HepG2 (cell line): ENCODE data around the gene XPO1. TPM values are rescaled to one million over a fixed set of nuclear protein-coding genes. Genes with fewer than 3 reads are reported as not detected.

ENCODE experiments used
- BRCA1 ChIP-seq: sonication (generic); formaldehyde crosslinking; IDR thresholded peaks from 2 replicates; pipeline ENCODE4 v1.4.0; 2020; ENCODE audit warnings: missing genetic modification reagents
- HNF4G ChIP-seq, 2 experiments: sonication (generic) in 1 of 2; formaldehyde crosslinking in 1 of 2; IDR thresholded peaks; 2 replicates each; pipeline versions ENCODE4 v1.4.0 to v1.6.1; 2011 to 2020; ENCODE audit warnings: borderline replicate concordance in 2 of 2, low read depth in 2 of 2, mild to moderate bottlenecking in 2 of 2, low read length in 1 of 2, missing genetic modification reagents in 1 of 2, moderate library complexity in 1 of 2
- MBD4 ChIP-seq: IDR thresholded peaks from 2 replicates; pipeline ENCODE4 v1.6.1; 2012; ENCODE audit warnings: low read length, inconsistent platforms, borderline replicate concordance
- MED1 ChIP-seq: sonication (generic); formaldehyde crosslinking; IDR thresholded peaks from 2 replicates; pipeline ENCODE4 v1.4.0; 2020; ENCODE audit warnings: missing genetic modification reagents
- NFE2 ChIP-seq: sonication (generic); formaldehyde crosslinking; IDR thresholded peaks from 2 replicates; pipeline ENCODE4 v1.4.0; 2020; ENCODE audit warnings: missing genetic modification reagents
- PRDM10 ChIP-seq: sonication (generic); formaldehyde crosslinking; IDR thresholded peaks from 2 replicates; pipeline ENCODE4 v1.4.0; 2020; ENCODE audit warnings: low read depth, missing genetic modification reagents
- RFX1 ChIP-seq: fragments of 450-650 bp; IDR thresholded peaks from 2 replicates; pipeline ENCODE4 v1.6.1; 2017
- SETDB1 ChIP-seq: sonication (generic); formaldehyde crosslinking; IDR thresholded peaks from 2 replicates; pipeline ENCODE4 v1.5.1; 2020; ENCODE audit warnings: missing genetic modification reagents, mild to moderate bottlenecking, borderline replicate concordance
- SMARCC2 ChIP-seq: fragments of 450-650 bp; IDR thresholded peaks from 2 replicates; pipeline ENCODE4 v1.6.1; 2017; ENCODE audit warnings: antibody characterized with exemption, mild to moderate bottlenecking
- TAF15 ChIP-seq: fragments of 200-400 bp; formaldehyde crosslinking; IDR thresholded peaks from one replicate; pipeline ENCODE4 v1.6.1; 2018; ENCODE audit warnings: mild to moderate bottlenecking, low read depth, low read length; ENCODE audit not compliant: poor library complexity, severe bottlenecking
- ZNF468 ChIP-seq: sonication (generic); formaldehyde crosslinking; IDR thresholded peaks from 2 replicates; pipeline ENCODE4 v1.8.0; 2022; ENCODE audit warnings: mild to moderate bottlenecking, moderate library complexity, missing genetic modification reagents
- ZNF7 ChIP-seq: IDR thresholded peaks from 2 replicates; pipeline ENCODE4 v1.6.1; 2016; ENCODE audit warnings: missing biosample characterization, missing genetic modification reagents
- ZNF710 ChIP-seq: sonication (generic); formaldehyde crosslinking; IDR thresholded peaks from 2 replicates; pipeline ENCODE4 v1.5.0; 2020; ENCODE audit warnings: mild to moderate bottlenecking, missing genetic modification reagents, borderline replicate concordance
- ZNF781 ChIP-seq: sonication (generic); formaldehyde crosslinking; IDR thresholded peaks from 2 replicates; pipeline ENCODE4 v1.5.1; 2020; ENCODE audit warnings: borderline replicate concordance, mild to moderate bottlenecking, missing genetic modification reagents; ENCODE audit errors: not compliant biosample characterization
- ZSCAN22 ChIP-seq: sonication (generic); formaldehyde crosslinking; IDR thresholded peaks from 2 replicates; pipeline ENCODE4 v1.4.0; 2020; ENCODE audit warnings: mild to moderate bottlenecking, missing genetic modification reagents
- polyA plus RNA-seq, 8 experiments: library from polyadenylated mRNA; depleted of rRNA in 3 of 8; stranded (reverse) in 7 of 8; unstranded in 1 of 8; fragments of >200 nt; fragmentation: Illumina TruSeq in 4 of 8; extraction: Trizol in 4 of 8; gene quantifications; 2 replicates each; pipeline versions ENCODE4 v1.2.1 to v1.2.3, GENCODE V29; 2011 to 2016; ENCODE audit warnings: low read depth in 4 of 8, missing spikeins in 1 of 8, mixed read lengths in 1 of 8; ENCODE audit not compliant: insufficient read depth in 1 of 8
- total RNA-seq, 5 experiments: library from RNA; depleted of rRNA; stranded (reverse); fragments of >200 nt; fragmentation: Illumina TruSeq; extraction: Trizol; gene quantifications; 2 replicates each; pipeline ENCODE4 v1.2.3, GENCODE V29; 2016; ENCODE audit warnings: low read depth in 1 of 5
- TF ChIP-seq, protein P1 (sequence below), 2 experiments: sonication (generic) in 1 of 2; formaldehyde crosslinking in 1 of 2; IDR thresholded peaks; 2 replicates each; pipeline versions ENCODE4 v1.4.0 to v1.6.1; 2016 to 2020; ENCODE audit warnings: borderline replicate concordance in 1 of 2, low read depth in 1 of 2, mild to moderate bottlenecking in 1 of 2, missing genetic modification reagents in 1 of 2
- TF ChIP-seq, protein P2 (sequence below): sonication (generic); formaldehyde crosslinking; IDR thresholded peaks from 2 replicates; pipeline ENCODE4 v1.8.0; 2022; ENCODE audit warnings: missing genetic modification reagents, mild to moderate bottlenecking, borderline replicate concordance

The XPO1 gene
- total and polyA plus RNA-seq, 2 of the 13 experiments (the other 11 are each of a cell fraction or from before 2014, with no cell fraction given) = 67.4 to 212 TPM

DNA sequence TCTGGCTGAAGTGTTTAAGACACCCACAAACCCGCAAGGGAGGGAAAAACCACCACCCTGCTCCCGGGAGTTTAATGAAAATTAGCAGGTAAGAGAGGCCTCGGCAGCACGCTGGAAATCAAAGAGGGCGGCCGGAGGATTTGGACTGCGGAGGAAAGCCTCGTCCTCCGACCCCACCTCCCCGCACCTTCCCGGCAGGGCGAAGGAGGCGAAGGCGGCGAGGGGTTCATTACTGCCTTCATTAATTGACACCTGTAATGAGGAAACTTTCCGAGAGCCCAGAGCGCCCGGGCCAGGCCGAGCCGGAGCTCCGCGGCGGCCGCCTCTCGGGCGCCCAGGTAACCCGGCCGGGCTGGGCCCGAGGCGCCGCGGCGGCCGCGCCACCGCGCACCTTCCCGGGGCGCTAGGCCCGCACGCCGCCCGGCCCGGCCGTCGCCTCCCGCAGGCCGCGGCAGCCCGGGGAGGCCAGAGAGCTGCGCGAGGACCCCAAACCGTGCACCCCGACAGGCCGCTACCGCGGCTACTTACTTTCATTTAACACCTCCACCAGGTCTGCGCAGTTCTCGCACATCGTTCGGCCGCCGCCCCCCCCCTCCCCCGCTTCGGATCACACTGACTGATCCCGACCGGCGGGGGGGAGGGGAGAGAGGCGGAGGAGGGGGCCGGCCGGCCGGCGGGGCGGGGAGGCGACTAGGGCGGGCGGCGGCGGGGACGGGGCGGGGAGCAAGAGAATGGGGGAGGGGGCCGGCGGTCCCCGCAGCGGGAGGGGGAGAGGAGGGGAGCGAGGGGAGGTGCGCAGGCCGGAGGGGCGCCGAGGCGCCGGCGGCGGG is 67.8 kb downstream of the XPO1 start (continued):
- TF ChIP-seq, protein P1, sequence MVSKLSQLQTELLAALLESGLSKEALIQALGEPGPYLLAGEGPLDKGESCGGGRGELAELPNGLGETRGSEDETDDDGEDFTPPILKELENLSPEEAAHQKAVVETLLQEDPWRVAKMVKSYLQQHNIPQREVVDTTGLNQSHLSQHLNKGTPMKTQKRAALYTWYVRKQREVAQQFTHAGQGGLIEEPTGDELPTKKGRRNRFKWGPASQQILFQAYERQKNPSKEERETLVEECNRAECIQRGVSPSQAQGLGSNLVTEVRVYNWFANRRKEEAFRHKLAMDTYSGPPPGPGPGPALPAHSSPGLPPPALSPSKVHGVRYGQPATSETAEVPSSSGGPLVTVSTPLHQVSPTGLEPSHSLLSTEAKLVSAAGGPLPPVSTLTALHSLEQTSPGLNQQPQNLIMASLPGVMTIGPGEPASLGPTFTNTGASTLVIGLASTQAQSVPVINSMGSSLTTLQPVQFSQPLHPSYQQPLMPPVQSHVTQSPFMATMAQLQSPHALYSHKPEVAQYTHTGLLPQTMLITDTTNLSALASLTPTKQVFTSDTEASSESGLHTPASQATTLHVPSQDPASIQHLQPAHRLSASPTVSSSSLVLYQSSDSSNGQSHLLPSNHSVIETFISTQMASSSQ (IDR thresholded peaks at IDR 0.05; ENCODE audit: low read depth) = no peak
- TF ChIP-seq, protein P1 (CRISPR knock-in tag; IDR thresholded peaks at IDR 0.05; ENCODE audit: borderline replicate concordance) = no peak
- no peak for TF ChIP-seq TAF15
- no peak for TF ChIP-seq NFE2
- TF ChIP-seq RFX1 = no peak
- TF ChIP-seq ZNF710 (CRISPR knock-in tag) = no peak
- TF ChIP-seq, protein P2, sequence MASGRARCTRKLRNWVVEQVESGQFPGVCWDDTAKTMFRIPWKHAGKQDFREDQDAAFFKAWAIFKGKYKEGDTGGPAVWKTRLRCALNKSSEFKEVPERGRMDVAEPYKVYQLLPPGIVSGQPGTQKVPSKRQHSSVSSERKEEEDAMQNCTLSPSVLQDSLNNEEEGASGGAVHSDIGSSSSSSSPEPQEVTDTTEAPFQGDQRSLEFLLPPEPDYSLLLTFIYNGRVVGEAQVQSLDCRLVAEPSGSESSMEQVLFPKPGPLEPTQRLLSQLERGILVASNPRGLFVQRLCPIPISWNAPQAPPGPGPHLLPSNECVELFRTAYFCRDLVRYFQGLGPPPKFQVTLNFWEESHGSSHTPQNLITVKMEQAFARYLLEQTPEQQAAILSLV (CRISPR knock-in tag) = no peak; the same call in 1 of the 2 replicates
- no peak for TF ChIP-seq BRCA1 (CRISPR knock-in tag)
- no peak; the same call in 1 of the 2 replicates for TF ChIP-seq MED1 (CRISPR knock-in tag)
- no peak for TF ChIP-seq MBD4
- TF ChIP-seq ZNF781 (CRISPR knock-in tag) = no peak
- no peak for TF ChIP-seq ZNF7
- no peak for TF ChIP-seq SETDB1
- TF ChIP-seq SMARCC2 = no peak
- TF ChIP-seq HNF4G (IDR thresholded peaks at IDR 0.05; ENCODE audit: borderline replicate concordance, low read depth, low read length) = no peak
- TF ChIP-seq HNF4G (CRISPR knock-in tag; IDR thresholded peaks at IDR 0.05; ENCODE audit: borderline replicate concordance, low read depth) = no peak
- no peak for TF ChIP-seq PRDM10 (CRISPR knock-in tag)
- TF ChIP-seq ZNF468 = no peak
- TF ChIP-seq ZSCAN22 (CRISPR knock-in tag) = no peak
